ENCODE results near the gene CENPM. TPM values are rescaled to one million over a fixed set of nuclear protein-coding genes. Genes with fewer than 3 reads are reported as not detected.

CENPM gene
- polyA plus RNA-seq, 1 of the 3 experiments (the other 2 are of a cell fraction), result 15.6 TPM

DNA sequence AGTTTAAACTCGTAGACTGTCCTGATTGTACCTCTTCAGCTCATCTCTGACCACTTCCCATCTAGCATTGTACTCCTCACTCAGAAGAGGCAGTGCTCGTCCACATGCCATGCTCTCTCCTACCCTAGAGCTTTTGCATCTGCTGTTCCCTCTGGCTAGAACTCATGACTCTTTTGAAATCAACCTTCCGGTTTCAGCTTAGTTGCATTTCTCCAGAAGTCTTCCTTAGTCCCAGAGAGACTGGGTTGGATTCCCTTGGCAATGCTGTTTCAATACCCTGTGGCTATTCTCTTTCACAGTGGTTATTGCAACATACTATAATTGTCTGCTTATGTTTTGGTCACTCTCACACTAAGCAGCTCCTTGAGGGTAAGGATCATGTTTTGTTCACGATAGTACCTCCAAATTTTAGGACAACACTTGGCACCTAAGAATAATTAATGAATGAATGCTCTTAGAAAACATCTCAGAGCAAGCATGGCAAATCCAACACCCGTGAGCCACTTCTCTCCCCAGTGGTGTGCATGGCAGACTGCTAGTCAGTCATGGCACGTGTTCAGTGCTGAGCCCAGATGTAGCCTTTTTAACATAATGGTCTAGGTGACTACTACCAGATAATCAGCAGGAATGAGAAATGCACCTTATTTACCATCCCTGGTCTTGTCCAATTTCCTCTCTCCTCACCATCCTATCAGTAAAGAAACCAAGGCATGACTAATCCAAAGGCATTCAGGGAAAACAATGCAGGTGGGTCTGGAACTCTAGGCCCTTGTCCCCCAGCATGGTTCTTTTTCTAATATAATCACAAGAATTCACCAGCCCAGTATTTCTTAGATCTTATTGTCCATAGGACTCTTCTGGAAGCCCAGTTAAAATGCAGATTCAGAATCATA is 36.8 kb upstream of the CENPM start:
- Histone ChIP-seq H3K27ac (ENCODE audit: low read depth in 2 of 2, low read length in 1 of 2) (no peak overlapping the region), H3K4me2 (no peak overlapping the region), H3K9me3 (no peaks in the 10 kb centered on the region), H3K9ac (no peak overlapping the region), H3F3A (replicated peaks; ENCODE audit: insufficient read depth) (no peaks in the 10 kb centered on the region), H3K4me3 (ENCODE audit: low read depth in 2 of 2, low read length in 1 of 2) (no peak overlapping the region), H4K20me1 (ENCODE audit: insufficient read depth) (no peaks in the 10 kb centered on the region), H3K79me2 (ENCODE audit: insufficient read depth) (no peaks in the 10 kb centered on the region), H3K9me2 (no peaks in the 10 kb centered on the region), H3K4me1 (ENCODE audit: control insufficient read depth in 1 of 2, insufficient read depth in 2 of 2, low read depth in 1 of 2, low read length in 1 of 2) (peaks cover 0 to 3% of the 10 kb centered on the region in 2 experiments; a peak in 1 of 4 replicates), H2AFZ (ENCODE audit: low read depth) (no peak overlapping the region), H3K27me3 (ENCODE audit: insufficient read depth) (no peaks in the 10 kb centered on the region), H3K36me3 (replicated peaks in 1 of 2; ENCODE audit: control insufficient read depth in 1 of 2, insufficient read depth in 2 of 2, low read length in 1 of 2) (no peaks in the 10 kb centered on the region)
- 58% methylated on average over 5 of the region's 6 CpGs for WGBS (ENCODE audit: low lambda C conversion rate)
- ChIA-PET POLR2A (no interaction called here), CTCF (no interaction called here)
- no peak for DNase-seq
- TF ChIP-seq FOXJ3 (CRISPR knock-in tag; IDR thresholded peaks at IDR 0.05) (no peak), MEF2A (IDR thresholded peaks at IDR 0.05; ENCODE audit: borderline replicate concordance, low read depth) (no peak)

DNA sequence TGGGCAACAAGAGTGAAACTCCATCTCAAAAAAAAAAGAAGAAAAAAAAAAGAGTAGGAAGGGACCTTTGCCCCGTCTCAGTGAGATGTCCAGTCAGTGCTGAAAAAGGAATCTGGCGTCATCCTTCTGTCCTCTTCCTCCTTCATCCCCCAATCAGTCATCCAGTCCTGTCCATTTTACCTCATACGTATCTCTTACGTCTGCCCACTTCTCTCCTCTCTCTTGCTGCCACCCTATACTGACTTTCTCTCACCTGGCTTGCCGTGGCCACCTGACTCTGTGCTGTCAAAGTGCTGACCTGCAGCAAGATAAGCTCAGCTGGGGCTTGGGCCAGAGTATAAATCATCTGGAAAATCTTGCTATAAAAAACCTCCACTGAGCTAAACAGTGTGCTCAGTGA is 35.9 kb upstream of the CENPM start:
- Histone ChIP-seq H3K27me3 (ENCODE audit: insufficient read depth) (no peaks in the 10 kb centered on the region), H3K4me3 (ENCODE audit: low read depth in 2 of 2, low read length in 1 of 2) (no peak overlapping the region), H3K9me2 (no peaks in the 10 kb centered on the region), H3K4me1 (ENCODE audit: control insufficient read depth in 1 of 2, insufficient read depth in 2 of 2, low read depth in 1 of 2, low read length in 1 of 2) (peaks cover 0 to 3% of the 10 kb centered on the region in 2 experiments; a peak in 1 of 4 replicates), H3K9me3 (no peaks in the 10 kb centered on the region), H2AFZ (ENCODE audit: low read depth) (no peak overlapping the region), H3K9ac (no peak overlapping the region), H3K79me2 (ENCODE audit: insufficient read depth) (no peaks in the 10 kb centered on the region), H3K27ac (ENCODE audit: low read depth in 2 of 2, low read length in 1 of 2) (no peak overlapping the region), H3K36me3 (replicated peaks in 1 of 2; ENCODE audit: control insufficient read depth in 1 of 2, insufficient read depth in 2 of 2, low read length in 1 of 2) (no peaks in the 10 kb centered on the region), H4K20me1 (ENCODE audit: insufficient read depth) (no peaks in the 10 kb centered on the region), H3F3A (replicated peaks; ENCODE audit: insufficient read depth) (no peaks in the 10 kb centered on the region), H3K4me2 (no peak overlapping the region)
- TF ChIP-seq, protein P1, sequence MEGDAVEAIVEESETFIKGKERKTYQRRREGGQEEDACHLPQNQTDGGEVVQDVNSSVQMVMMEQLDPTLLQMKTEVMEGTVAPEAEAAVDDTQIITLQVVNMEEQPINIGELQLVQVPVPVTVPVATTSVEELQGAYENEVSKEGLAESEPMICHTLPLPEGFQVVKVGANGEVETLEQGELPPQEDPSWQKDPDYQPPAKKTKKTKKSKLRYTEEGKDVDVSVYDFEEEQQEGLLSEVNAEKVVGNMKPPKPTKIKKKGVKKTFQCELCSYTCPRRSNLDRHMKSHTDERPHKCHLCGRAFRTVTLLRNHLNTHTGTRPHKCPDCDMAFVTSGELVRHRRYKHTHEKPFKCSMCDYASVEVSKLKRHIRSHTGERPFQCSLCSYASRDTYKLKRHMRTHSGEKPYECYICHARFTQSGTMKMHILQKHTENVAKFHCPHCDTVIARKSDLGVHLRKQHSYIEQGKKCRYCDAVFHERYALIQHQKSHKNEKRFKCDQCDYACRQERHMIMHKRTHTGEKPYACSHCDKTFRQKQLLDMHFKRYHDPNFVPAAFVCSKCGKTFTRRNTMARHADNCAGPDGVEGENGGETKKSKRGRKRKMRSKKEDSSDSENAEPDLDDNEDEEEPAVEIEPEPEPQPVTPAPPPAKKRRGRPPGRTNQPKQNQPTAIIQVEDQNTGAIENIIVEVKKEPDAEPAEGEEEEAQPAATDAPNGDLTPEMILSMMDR (IDR thresholded peaks at IDR 0.05), result no peak
- TF ChIP-seq, protein P2, sequence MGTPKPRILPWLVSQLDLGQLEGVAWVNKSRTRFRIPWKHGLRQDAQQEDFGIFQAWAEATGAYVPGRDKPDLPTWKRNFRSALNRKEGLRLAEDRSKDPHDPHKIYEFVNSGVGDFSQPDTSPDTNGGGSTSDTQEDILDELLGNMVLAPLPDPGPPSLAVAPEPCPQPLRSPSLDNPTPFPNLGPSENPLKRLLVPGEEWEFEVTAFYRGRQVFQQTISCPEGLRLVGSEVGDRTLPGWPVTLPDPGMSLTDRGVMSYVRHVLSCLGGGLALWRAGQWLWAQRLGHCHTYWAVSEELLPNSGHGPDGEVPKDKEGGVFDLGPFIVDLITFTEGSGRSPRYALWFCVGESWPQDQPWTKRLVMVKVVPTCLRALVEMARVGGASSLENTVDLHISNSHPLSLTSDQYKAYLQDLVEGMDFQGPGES (IDR thresholded peaks at IDR 0.05; ENCODE audit: low read depth, low read length), result no peak
- TF ChIP-seq TAF1 (IDR thresholded peaks at IDR 0.05; ENCODE audit: borderline replicate concordance, low read depth, low read length), result no peak
- TF ChIP-seq JUND (IDR thresholded peaks at IDR 0.05), result no peak
- no peak for TF ChIP-seq MEF2A (IDR thresholded peaks at IDR 0.05; ENCODE audit: borderline replicate concordance, low read depth)
- TF ChIP-seq SIN3A (IDR thresholded peaks at IDR 0.05; ENCODE audit: borderline replicate concordance, low read depth, low read length), result no peak
- TF ChIP-seq YY1 (IDR thresholded peaks at IDR 0.05; ENCODE audit: low read depth), result no peak
- TF ChIP-seq, protein P3, sequence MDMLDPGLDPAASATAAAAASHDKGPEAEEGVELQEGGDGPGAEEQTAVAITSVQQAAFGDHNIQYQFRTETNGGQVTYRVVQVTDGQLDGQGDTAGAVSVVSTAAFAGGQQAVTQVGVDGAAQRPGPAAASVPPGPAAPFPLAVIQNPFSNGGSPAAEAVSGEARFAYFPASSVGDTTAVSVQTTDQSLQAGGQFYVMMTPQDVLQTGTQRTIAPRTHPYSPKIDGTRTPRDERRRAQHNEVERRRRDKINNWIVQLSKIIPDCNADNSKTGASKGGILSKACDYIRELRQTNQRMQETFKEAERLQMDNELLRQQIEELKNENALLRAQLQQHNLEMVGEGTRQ (IDR thresholded peaks at IDR 0.05; ENCODE audit: borderline replicate concordance, low read depth, low read length), result no peak
- TF ChIP-seq RFX5 (IDR thresholded peaks at IDR 0.05; ENCODE audit: low read length), result no peak
- TF ChIP-seq, protein P4, sequence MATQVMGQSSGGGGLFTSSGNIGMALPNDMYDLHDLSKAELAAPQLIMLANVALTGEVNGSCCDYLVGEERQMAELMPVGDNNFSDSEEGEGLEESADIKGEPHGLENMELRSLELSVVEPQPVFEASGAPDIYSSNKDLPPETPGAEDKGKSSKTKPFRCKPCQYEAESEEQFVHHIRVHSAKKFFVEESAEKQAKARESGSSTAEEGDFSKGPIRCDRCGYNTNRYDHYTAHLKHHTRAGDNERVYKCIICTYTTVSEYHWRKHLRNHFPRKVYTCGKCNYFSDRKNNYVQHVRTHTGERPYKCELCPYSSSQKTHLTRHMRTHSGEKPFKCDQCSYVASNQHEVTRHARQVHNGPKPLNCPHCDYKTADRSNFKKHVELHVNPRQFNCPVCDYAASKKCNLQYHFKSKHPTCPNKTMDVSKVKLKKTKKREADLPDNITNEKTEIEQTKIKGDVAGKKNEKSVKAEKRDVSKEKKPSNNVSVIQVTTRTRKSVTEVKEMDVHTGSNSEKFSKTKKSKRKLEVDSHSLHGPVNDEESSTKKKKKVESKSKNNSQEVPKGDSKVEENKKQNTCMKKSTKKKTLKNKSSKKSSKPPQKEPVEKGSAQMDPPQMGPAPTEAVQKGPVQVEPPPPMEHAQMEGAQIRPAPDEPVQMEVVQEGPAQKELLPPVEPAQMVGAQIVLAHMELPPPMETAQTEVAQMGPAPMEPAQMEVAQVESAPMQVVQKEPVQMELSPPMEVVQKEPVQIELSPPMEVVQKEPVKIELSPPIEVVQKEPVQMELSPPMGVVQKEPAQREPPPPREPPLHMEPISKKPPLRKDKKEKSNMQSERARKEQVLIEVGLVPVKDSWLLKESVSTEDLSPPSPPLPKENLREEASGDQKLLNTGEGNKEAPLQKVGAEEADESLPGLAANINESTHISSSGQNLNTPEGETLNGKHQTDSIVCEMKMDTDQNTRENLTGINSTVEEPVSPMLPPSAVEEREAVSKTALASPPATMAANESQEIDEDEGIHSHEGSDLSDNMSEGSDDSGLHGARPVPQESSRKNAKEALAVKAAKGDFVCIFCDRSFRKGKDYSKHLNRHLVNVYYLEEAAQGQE (IDR thresholded peaks at IDR 0.05; ENCODE audit: low read depth, low read length), result no peak
- no peak for TF ChIP-seq SMC3 (IDR thresholded peaks at IDR 0.05; ENCODE audit: low read depth, low read length)
- no peak for TF ChIP-seq GATA2 (CRISPR knock-in tag; IDR thresholded peaks at IDR 0.05)
- TF ChIP-seq RAD21 (IDR thresholded peaks at IDR 0.05; ENCODE audit: low read length), result no peak
- no peak for TF ChIP-seq CHD2 (IDR thresholded peaks at IDR 0.05; ENCODE audit: low read length, partially characterized antibody)
- TF ChIP-seq MXI1 (IDR thresholded peaks at IDR 0.05; ENCODE audit: low read depth, low read length), result no peak
- POLR2A ChIA-PET, result no interaction called here
- no peak for DNase-seq
- CTCF ChIA-PET, result interaction anchor here (1.2 kb wide), 1 partner anchor 13 kb away, joined by 3 read pairs; no protein-coding TSS in a partner anchor
- 59% methylated on average over 5 of the region's 5 CpGs for WGBS (ENCODE audit: low lambda C conversion rate)
